Activated T-cell treated with anti-CD3 and anti-CD28 coated beads, Interleukin-2, amount 50 U/mL, for 4 hours (primary cell): ENCODE data around the gene TMEM132C. TPM values are rescaled to one million over a fixed set of nuclear protein-coding genes. Genes with fewer than 3 reads are reported as not detected.

Experiments used
- ATAC-seq, 2 donors: fragments of 200-7000 bp; cut with Tn5 transposase; one replicate each; pipeline ENCODE4 v1.10.0; 2021
- DNase-seq: peaks from one replicate; pipeline ENCODE4 v3.0.0-alpha.2; 2020
- H3K27me3 Mint-ChIP-seq: one replicate; pipeline ENCODE4 v1.8.0; 2021; ENCODE audit warnings: low read depth, mixed read lengths
- H3K36me3 Mint-ChIP-seq: one replicate; pipeline ENCODE4 v1.8.0; 2022; ENCODE audit warnings: mixed read lengths; ENCODE audit not compliant: insufficient read depth
- H3K4me1 Mint-ChIP-seq: one replicate; pipeline ENCODE4 v1.8.0; 2021; ENCODE audit warnings: low read depth, mixed read lengths
- H3K4me3 Mint-ChIP-seq: one replicate; pipeline ENCODE4 v1.8.0; 2021; ENCODE audit warnings: mild to moderate bottlenecking, moderate library complexity, mixed read lengths
- H3K9me3 Mint-ChIP-seq: one replicate; pipeline ENCODE4 v1.8.0; 2021; ENCODE audit warnings: mixed read lengths
- total RNA-seq, 3 donors: library from RNA; stranded (reverse); gene quantifications; one replicate each; pipeline ENCODE4 v1.2.1, GENCODE V29; 2021

TMEM132C gene
- total RNA-seq, 3 donors from 2014 or later: not detected

DNA sequence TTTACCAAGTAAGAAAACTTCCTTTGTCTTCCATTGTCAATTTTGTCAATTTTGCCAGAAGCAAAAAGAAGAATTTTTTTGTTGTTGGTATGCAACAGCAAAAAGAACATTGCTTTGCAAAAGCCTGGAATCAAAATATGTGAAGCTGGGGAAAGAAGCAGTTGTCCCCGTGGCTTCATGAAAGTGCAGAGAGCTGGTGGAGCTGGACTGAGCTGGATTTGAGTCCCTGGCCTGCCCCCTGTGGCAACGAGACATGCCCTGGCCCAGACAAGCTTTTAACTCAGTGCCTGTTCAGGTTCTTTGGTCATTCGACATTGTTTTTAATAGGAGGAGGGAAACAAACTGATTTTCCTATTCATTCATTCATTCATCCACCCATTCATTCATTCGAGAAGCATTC is 486.5 kb downstream of the TMEM132C start:
- no peak for ATAC-seq
- Mint-ChIP-seq H3K4me3 (no peak overlapping the region), H3K36me3 (no peaks in the 10 kb centered on the region), H3K4me1 (no peaks in the 10 kb centered on the region), H3K9me3 (peaks cover 4% of the 10 kb centered on the region), H3K27me3 (no peaks in the 10 kb centered on the region)
- no peak for DNase-seq

DNA sequence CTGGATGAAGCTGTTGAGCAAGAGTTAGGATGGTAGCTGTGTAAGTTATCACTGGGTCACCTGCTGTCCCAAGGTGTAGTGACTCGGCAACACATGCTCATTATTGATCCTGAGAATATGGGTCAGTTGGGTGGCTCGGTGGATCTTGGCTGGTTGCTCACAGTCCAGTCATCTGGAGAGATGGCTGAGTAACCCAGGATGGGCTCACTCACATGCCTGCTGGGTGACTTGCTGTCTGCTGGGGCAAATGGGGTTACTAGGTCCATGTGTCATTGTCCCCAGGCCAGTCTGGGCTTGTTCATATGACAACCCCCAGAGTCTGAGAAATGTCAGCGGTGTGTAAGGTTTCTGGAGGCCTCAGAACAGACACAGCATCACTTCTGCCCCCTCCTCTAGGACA is 487.3 kb downstream of the TMEM132C start:
- Mint-ChIP-seq H3K4me1 (no peaks in the 10 kb centered on the region), H3K36me3 (no peaks in the 10 kb centered on the region), H3K27me3 (no peaks in the 10 kb centered on the region), H3K9me3 (peaks cover 4% of the 10 kb centered on the region), H3K4me3 (no peak overlapping the region)
- DNase-seq (no peak), ATAC-seq (peak in 1 of 2 donors; percentile 48)

DNA sequence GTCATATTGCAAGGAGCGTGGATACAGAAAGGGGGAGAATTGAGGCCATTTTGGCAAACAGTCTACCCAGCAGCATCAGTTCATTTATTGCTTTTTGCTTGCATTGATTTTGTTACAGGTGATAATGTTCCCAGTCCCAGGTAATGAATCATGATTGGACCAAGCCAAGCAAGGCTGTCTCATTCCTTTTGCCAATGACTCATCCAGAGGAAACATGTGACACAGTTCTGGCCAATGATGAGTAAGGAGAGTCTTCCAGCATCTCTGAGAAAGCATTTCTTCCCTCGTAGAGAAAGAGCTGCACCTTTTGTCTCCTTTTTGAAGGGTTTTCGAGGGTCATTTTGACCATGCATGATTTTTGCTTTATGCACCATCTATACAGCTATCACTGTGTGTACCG is 488.6 kb downstream of the TMEM132C start:
- peaks cover 4% of the 10 kb centered on the region for H3K9me3 Mint-ChIP-seq
- no peaks in the 10 kb centered on the region for H3K36me3 Mint-ChIP-seq
- H3K27me3 Mint-ChIP-seq: no peaks in the 10 kb centered on the region
- no peak overlapping the region for H3K4me3 Mint-ChIP-seq
- H3K4me1 Mint-ChIP-seq: no peaks in the 10 kb centered on the region
- ATAC-seq: no peak
- no peak for DNase-seq
